SJCRH30 (cell line): Measurements from ENCODE around the gene MUCL1. TPM values are rescaled to one million over a fixed set of nuclear protein-coding genes. Genes with fewer than 3 reads are reported as not detected.

ENCODE experiments used
- DNase-seq, 2 experiments: peaks; one replicate each; pipeline ENCODE4 v3.0.0-alpha.2; 2015 to 2020
- H3K27ac ChIP-seq: fragments of 250-450 bp; sonication (Bioruptor Pico); 2 replicates; pipeline ENCODE4 v1.5.1; 2020; ENCODE audit warnings: mild to moderate bottlenecking, moderate library complexity
- H3K27me3 ChIP-seq: fragments of 250-450 bp; sonication (Bioruptor Pico); 2 replicates; pipeline ENCODE4 v1.5.1; 2020; ENCODE audit warnings: mild to moderate bottlenecking, moderate library complexity
- H3K36me3 ChIP-seq: fragments of 250-450 bp; sonication (Bioruptor Pico); 2 replicates; pipeline ENCODE4 v1.5.1; 2020; ENCODE audit warnings: mild to moderate bottlenecking, moderate library complexity
- H3K4me1 ChIP-seq: fragments of 250-450 bp; sonication (Bioruptor Pico); 2 replicates; pipeline ENCODE4 v1.5.1; 2020; ENCODE audit warnings: mild to moderate bottlenecking, moderate library complexity
- H3K4me3 ChIP-seq: fragments of 250-450 bp; sonication (Bioruptor Pico); 2 replicates; pipeline ENCODE4 v1.5.1; 2020; ENCODE audit warnings: mild to moderate bottlenecking, moderate library complexity
- H3K9me3 ChIP-seq: fragments of 250-450 bp; sonication (Bioruptor Pico); replicated peaks from 2 replicates; pipeline ENCODE4 v1.5.1; 2020; ENCODE audit warnings: mild to moderate bottlenecking, moderate library complexity
- total RNA-seq: library from RNA; depleted of rRNA; stranded (reverse); fragments of >200 nt; shearing (Covaris generic); gene quantifications from 2 replicates; pipeline ENCODE4 v1.2.3, GENCODE V29; 2014; rRNA removed

MUCL1 gene, protein sequence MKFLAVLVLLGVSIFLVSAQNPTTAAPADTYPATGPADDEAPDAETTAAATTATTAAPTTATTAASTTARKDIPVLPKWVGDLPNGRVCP
- total RNA-seq, result not detected in 2 replicates

DNA sequence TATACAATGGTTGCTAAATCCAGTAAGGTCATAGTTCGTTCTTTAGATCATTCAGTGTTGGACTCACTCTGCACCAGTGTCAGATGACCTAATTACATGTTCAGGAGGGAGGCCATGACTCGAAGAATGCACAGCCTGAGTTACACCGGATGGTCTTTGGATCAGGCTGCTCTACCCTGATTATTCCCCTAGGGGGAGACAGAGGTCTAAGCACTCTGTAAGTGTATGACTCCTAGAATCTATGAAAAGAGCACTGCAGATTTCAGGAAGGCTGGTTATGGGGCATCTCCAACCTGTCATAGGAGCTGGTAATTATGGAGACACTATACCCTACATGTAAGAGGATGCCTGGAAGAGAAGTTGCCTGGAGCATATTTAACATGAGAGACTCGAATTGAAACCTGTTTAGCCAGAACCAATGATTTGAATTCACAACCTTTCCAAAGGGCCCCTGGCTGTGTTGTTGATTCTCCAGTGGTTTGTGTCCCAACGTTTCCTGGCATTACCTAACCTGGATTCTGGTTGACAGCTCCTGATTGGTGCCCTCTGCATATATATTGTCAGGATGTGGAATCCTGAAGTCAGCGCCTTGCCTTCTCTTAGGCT is at the start of gene MUCL1:
Gene MUCL1, plus strand, starts transcription at position 584 of the 606 bp plus-strand sequence. CDS start 67 bp downstream, outside the sequence.
- H3K27me3 ChIP-seq, result no peaks in the 10 kb centered on the region
- DNase-seq, result peak; percentile 40 to 69
- no peak within 1 kb of the TSS for H3K27ac ChIP-seq
- H3K4me1 ChIP-seq, result no peaks in the 10 kb centered on the region
- no peaks in the 10 kb centered on the region for H3K36me3 ChIP-seq
- H3K4me3 ChIP-seq, result no peak within 1 kb of the TSS
- no peaks in the 10 kb centered on the region for H3K9me3 ChIP-seq

DNA sequence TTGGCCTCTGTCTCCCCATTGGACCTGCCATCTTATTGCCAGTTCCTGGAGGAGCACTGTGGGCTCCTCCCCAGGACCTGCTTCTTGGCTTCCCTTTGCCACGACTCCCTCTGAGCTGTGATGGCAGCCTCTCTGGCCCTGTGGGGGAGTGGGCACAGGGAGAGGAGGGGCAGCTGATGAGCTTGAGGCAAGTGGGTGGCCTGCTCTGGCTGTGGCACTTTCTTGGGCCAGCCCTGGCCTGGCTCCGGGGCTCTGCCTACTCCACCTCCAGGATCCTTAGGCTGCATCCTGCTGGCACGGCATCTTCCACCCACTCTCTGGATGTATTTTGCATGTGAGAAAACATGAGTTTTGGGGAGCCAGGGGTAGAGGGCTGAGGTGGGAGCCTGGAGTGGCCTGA is 32.6 kb upstream of the MUCL1 start:
- Histone ChIP-seq H3K36me3 (no peaks in the 10 kb centered on the region), H3K27me3 (no peaks in the 10 kb centered on the region), H3K4me1 (no peaks in the 10 kb centered on the region), H3K4me3 (no peak overlapping the region), H3K9me3 (no peaks in the 10 kb centered on the region), H3K27ac (no peak overlapping the region)
- DNase-seq, result no peak

DNA sequence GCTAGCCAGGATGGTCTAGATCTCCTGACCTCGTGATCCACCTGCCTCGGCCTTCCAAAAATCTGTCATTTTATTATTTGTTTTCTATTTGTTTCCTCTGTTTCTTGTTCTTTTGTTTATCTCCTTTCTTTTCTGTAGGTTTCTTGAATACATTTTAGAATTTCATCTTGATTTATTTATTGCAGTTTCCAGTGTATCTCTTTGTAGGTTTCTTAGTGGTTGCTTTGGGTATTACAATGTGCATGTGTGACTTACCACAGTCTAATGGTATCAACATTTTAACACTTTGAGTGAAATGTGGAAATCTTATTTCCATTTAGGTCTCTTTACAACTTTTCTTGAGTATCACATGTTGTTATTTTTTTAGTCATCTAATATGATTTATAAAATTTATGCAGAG is 29.9 kb upstream of the MUCL1 start:
- Histone ChIP-seq H3K27ac (no peak overlapping the region), H3K4me1 (no peaks in the 10 kb centered on the region), H3K27me3 (no peaks in the 10 kb centered on the region), H3K4me3 (no peak overlapping the region), H3K36me3 (no peaks in the 10 kb centered on the region), H3K9me3 (no peaks in the 10 kb centered on the region)
- DNase-seq, result no peak

GRCh38 chr12:54829511-54829910 is 24.8 kb upstream of the MUCL1 start:
- Histone ChIP-seq H3K27me3 (no peaks in the 10 kb centered on the region), H3K4me1 (no peaks in the 10 kb centered on the region), H3K4me3 (no peak overlapping the region), H3K27ac (no peak overlapping the region), H3K36me3 (no peaks in the 10 kb centered on the region), H3K9me3 (no peaks in the 10 kb centered on the region)
- no peak for DNase-seq

GRCh38 chr12:54830199-54830598 is 24.1 kb upstream of the MUCL1 start:
- no peak for DNase-seq
- Histone ChIP-seq H3K9me3 (no peaks in the 10 kb centered on the region), H3K36me3 (no peaks in the 10 kb centered on the region), H3K4me1 (no peaks in the 10 kb centered on the region), H3K4me3 (no peak overlapping the region), H3K27ac (no peak overlapping the region), H3K27me3 (no peaks in the 10 kb centered on the region)

- Histone ChIP-seq H3K4me1 (no peaks in the 10 kb centered on the region), H3K27me3 (no peaks in the 10 kb centered on the region), H3K9me3 (no peaks in the 10 kb centered on the region), H3K27ac (no peak overlapping the region), H3K36me3 (no peaks in the 10 kb centered on the region), H3K4me3 (no peak overlapping the region)
- no peak for DNase-seq
These were observed 22.7 kb upstream of the MUCL1 start for GRCh38 chr12:54831631-54832030.

DNA sequence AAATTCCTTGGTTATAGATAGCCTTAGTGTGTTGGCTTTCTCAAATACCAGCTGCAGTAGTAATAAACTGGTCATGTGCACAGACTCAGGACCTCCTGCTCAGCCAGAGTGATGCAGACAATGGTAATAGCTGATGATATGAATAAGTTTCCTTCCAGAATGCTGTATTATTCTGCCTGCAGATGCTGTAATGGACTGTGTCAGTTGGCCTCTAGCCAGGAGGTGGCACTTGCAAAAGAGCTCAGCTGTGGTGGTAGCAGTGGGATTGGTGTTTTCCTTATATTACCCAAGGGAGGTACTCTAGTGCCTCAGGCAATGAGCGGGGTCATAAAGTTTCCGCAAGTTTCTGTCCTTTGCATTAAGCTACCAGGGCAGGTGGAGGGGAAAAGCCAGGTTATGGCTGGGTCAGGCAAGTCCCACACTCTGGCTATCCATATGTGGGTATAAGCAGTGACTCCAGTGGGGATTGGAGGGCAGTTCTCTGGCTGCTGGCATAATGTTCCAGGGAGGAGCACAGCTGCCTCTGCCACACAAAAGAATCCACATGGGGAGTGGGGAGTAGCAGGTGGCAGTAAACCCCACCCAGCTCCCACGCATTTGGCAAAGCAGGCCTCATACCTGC is 14.0 kb upstream of the MUCL1 start:
- Histone ChIP-seq H3K4me1 (no peaks in the 10 kb centered on the region), H3K27ac (no peak overlapping the region), H3K36me3 (no peaks in the 10 kb centered on the region), H3K4me3 (no peak overlapping the region), H3K9me3 (no peaks in the 10 kb centered on the region), H3K27me3 (no peaks in the 10 kb centered on the region)
- peak; percentile 28 to 38 for DNase-seq

DNA sequence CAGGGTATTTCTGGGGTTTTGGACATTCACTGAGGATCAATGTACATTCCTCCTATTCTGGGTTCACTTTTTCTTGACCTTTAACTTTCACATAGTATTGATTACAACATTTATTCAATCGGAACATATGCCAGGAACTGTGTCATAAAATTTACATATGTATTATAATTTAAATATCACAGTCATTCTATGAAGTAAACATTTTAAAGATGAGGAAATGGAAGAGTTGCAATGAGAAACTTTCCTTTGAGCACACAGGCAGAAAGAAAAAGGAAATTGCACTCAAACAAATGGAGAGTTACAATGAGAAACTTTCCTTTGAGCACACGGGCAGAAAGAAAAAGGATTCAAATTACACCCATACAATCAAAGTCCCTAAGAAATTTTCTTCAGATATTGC is 3.1 kb downstream of the MUCL1 start:
- Histone ChIP-seq H3K4me3 (no peak overlapping the region), H3K9me3 (no peaks in the 10 kb centered on the region), H3K4me1 (no peaks in the 10 kb centered on the region), H3K27ac (no peak overlapping the region), H3K36me3 (no peaks in the 10 kb centered on the region), H3K27me3 (no peaks in the 10 kb centered on the region)
- no peak for DNase-seq

DNA sequence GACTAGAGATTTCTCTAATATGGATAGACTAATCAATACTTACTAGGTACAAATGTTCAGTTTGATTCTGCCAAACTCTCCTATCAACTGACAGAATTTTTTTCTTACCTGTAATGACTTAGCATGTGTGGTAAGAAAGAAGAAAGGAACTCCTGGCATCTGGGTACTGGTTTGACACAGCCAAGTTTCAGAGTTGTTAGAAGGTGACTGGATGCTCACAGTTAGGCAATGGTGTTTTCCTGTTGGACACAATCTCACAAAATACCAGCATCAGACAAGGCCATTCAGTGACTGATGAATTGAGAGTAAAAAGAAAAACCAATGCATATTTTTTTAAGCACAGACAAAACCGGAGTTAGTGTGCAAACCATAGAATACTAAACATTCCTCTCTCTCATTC is 4.2 kb downstream of the MUCL1 start:
- no peaks in the 10 kb centered on the region for H3K36me3 ChIP-seq

GRCh38 chr12:54859502-54859901 is 5.2 kb downstream of the MUCL1 start:
- Histone ChIP-seq H3K4me1 (no peaks in the 10 kb centered on the region), H3K4me3 (no peak overlapping the region), H3K9me3 (no peaks in the 10 kb centered on the region), H3K36me3 (no peaks in the 10 kb centered on the region), H3K27me3 (no peaks in the 10 kb centered on the region), H3K27ac (no peak overlapping the region)
- no peak for DNase-seq

More for the DNA sequence above, 4.2 kb downstream of the MUCL1 start:
- Histone ChIP-seq H3K27ac (no peak overlapping the region), H3K4me1 (no peaks in the 10 kb centered on the region), H3K27me3 (no peaks in the 10 kb centered on the region), H3K4me3 (no peak overlapping the region), H3K9me3 (no peaks in the 10 kb centered on the region)
- DNase-seq, result no peak

GRCh38 chr12:54861927-54862326 is 7.6 kb downstream of the MUCL1 start:
- Histone ChIP-seq H3K27me3 (no peaks in the 10 kb centered on the region), H3K27ac (no peak overlapping the region), H3K36me3 (no peaks in the 10 kb centered on the region), H3K4me3 (no peak overlapping the region), H3K4me1 (no peaks in the 10 kb centered on the region), H3K9me3 (no peaks in the 10 kb centered on the region)
- DNase-seq, result no peak

DNA sequence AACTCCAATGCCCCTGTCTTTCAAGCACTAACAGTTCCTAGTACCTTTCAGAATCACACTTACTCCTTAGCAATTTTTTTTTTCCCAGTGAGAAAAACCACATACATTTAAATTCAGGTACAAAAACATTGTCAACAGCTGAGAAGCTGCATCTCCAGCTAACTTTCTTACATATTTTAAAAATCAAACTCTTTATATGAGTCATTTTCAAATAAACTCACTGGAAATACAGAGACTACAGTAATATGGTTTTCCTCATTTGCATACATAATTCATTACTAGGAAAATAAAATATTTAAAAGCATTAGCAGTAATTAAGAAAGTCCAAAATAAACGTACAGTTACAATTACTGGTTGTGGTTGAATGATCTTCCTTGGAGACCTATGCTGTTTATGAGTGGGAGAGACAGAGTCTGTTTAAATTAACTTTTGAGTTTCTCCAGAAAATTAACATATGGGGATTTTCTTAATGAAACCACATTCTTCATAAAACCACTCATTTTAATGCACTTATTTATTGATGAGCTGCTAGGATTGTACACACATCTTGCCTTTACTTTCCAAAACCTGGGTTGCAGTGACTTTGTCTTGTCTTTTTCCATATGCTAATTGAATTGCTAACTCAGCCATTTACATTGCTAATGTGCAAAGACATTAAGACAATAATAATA is 9.8 kb downstream of the MUCL1 start:
- no peak for DNase-seq
- Histone ChIP-seq H3K4me3 (no peak overlapping the region), H3K27me3 (no peaks in the 10 kb centered on the region), H3K9me3 (no peaks in the 10 kb centered on the region), H3K27ac (no peak overlapping the region), H3K4me1 (no peaks in the 10 kb centered on the region), H3K36me3 (no peaks in the 10 kb centered on the region)

- no peaks in the 10 kb centered on the region for H3K9me3 ChIP-seq
- no peak for DNase-seq
- H3K4me3 ChIP-seq, result no peak overlapping the region
- no peaks in the 10 kb centered on the region for H3K36me3 ChIP-seq
- no peaks in the 10 kb centered on the region for H3K4me1 ChIP-seq
- H3K27ac ChIP-seq, result no peak overlapping the region
- H3K27me3 ChIP-seq, result no peaks in the 10 kb centered on the region
These were observed 11.5 kb downstream of the MUCL1 start for GRCh38 chr12:54865683-54866324.

- Histone ChIP-seq H3K9me3 (no peaks in the 10 kb centered on the region), H3K27me3 (no peaks in the 10 kb centered on the region), H3K4me1 (no peaks in the 10 kb centered on the region), H3K36me3 (no peaks in the 10 kb centered on the region), H3K27ac (no peak overlapping the region), H3K4me3 (no peak overlapping the region)
- no peak for DNase-seq
These were observed 14.4 kb downstream of the MUCL1 start for GRCh38 chr12:54868690-54869089.

GRCh38 chr12:54870048-54870447 is 15.7 kb downstream of the MUCL1 start:
- Histone ChIP-seq H3K27ac (no peak overlapping the region), H3K4me3 (no peak overlapping the region), H3K9me3 (no peaks in the 10 kb centered on the region), H3K27me3 (no peaks in the 10 kb centered on the region), H3K4me1 (no peaks in the 10 kb centered on the region), H3K36me3 (no peaks in the 10 kb centered on the region)
- no peak for DNase-seq
